Thyroid gland (tissue), 4 donors: ENCODE measurements around the gene NTRK2. TPM values are rescaled to one million over a fixed set of nuclear protein-coding genes. Genes with fewer than 3 reads are reported as not detected.

Experiments
- DNase-seq, 2 donors: peaks; one replicate each; pipeline ENCODE4 v3.0.0-alpha.2; 2019
- H3K27ac ChIP-seq, 3 donors: fragments of 200-600 bp; sonication (generic); 1 replicate in 2 of 3; 2 replicates in 1 of 3; pipeline ENCODE4 v1.5.1; 2016 to 2019; ENCODE audit warnings: mild to moderate bottlenecking in 1 of 3, moderate library complexity in 1 of 3
- H3K27me3 ChIP-seq: fragments of 200-600 bp; sonication (generic); one replicate; pipeline ENCODE4 v1.5.1; 2019
- H3K36me3 ChIP-seq, 2 donors: fragments of 200-600 bp; sonication (generic); one replicate each; pipeline ENCODE4 v1.5.1; 2016 to 2019
- H3K4me1 ChIP-seq, 2 donors: fragments of 200-600 bp; sonication (generic); one replicate each; pipeline ENCODE4 v1.5.1; 2017 to 2019
- H3K4me3 ChIP-seq, 3 donors: fragments of 200-600 bp; sonication (generic); replicated peaks in 1 of 3; 1 replicate in 2 of 3; 2 replicates in 1 of 3; pipeline ENCODE4 v1.5.1; 2016; ENCODE audit warnings: mild to moderate bottlenecking in 1 of 3
- H3K9me3 ChIP-seq: fragments of 200-600 bp; sonication (generic); one replicate; pipeline ENCODE4 v1.5.1; 2017
- CTCF ChIP-seq, 6 experiments: fragments of 200-600 bp in 3 of 6; fragments of 450-650 bp in 3 of 6; sonication (generic) in 3 of 6; IDR thresholded peaks; one replicate each; pipeline ENCODE4 v1.5.1; 2016 to 2019; ENCODE audit warnings: antibody characterized with exemption in 6 of 6, mild to moderate bottlenecking in 2 of 6, inconsistent platforms in 1 of 6, moderate library complexity in 1 of 6
- POLR2A ChIP-seq, 2 donors: fragments of 450-650 bp; IDR thresholded peaks; one replicate each; pipeline ENCODE4 v1.6.1; 2017; ENCODE audit warnings: antibody characterized with exemption in 2 of 2, mild to moderate bottlenecking in 2 of 2, moderate library complexity in 1 of 2
- WGBS, 2 donors: methylation state at CpG; one replicate each; pipeline ENCODE4 v1.1.5; 2017; 5-methylcytosine and 5-hydroxymethylcytosine counted together
- intact Hi-C: fragments of 100-400 bp; cut with DNase I; formaldehyde crosslinking; loops from one replicate; pipeline ENCODE4 v1.15.1; 2023
- total RNA-seq, 4 donors: library from RNA; depleted of rRNA; stranded (reverse); fragments of >200 nt; gene quantifications; one replicate each; pipeline ENCODE4 v1.2.3, GENCODE V29; 2016

The NTRK2 gene
- total RNA-seq, 4 donors from 2014 or later = 92.0 to 186 (median 142) TPM

GRCh38 chr9:84866396-84867175, 197.1 kb downstream of the NTRK2 start:
- DNase-seq = no peak
- Histone ChIP-seq H3K4me3 (no peak overlapping the region), H3K27ac (no peak overlapping the region), H3K27me3 (no peaks in the 10 kb centered on the region), H3K9me3 (no peaks in the 10 kb centered on the region), H3K36me3 (no peaks in the 10 kb centered on the region), H3K4me1 (peaks cover 12 to 17% of the 10 kb centered on the region in 2 donors)
- intact Hi-C loops = no loop called here
- TF ChIP-seq CTCF (IDR thresholded peaks at IDR 0.05) = no peak
- no peak for TF ChIP-seq POLR2A (IDR thresholded peaks at IDR 0.05)
- WGBS, 2 donors = 81 to 82% methylated on average over 5 of the region's 5 CpGs

GRCh38 chr9:84867186-84867585, 197.7 kb downstream of the NTRK2 start:
- Histone ChIP-seq H3K27ac (no peak overlapping the region), H3K27me3 (no peaks in the 10 kb centered on the region), H3K4me3 (no peak overlapping the region), H3K9me3 (no peaks in the 10 kb centered on the region), H3K4me1 (peaks cover 6 to 11% of the 10 kb centered on the region in 2 donors), H3K36me3 (no peaks in the 10 kb centered on the region)
- DNase-seq = no peak
- WGBS, 2 donors = 89% methylated on average over 3 of the region's 3 CpGs
- TF ChIP-seq POLR2A (IDR thresholded peaks at IDR 0.05) (no peak), CTCF (IDR thresholded peaks at IDR 0.05) (no peak)
- intact Hi-C loops = no loop called here

GRCh38 chr9:84869091-84869490, 199.6 kb downstream of the NTRK2 start:
- Histone ChIP-seq H3K4me3 (no peak overlapping the region), H3K27ac (no peak overlapping the region), H3K27me3 (no peaks in the 10 kb centered on the region), H3K9me3 (no peaks in the 10 kb centered on the region), H3K4me1 (no peaks in the 10 kb centered on the region), H3K36me3 (no peaks in the 10 kb centered on the region)
- intact Hi-C loops = no loop called here
- TF ChIP-seq CTCF (IDR thresholded peaks at IDR 0.05) = no peak
- no peak for TF ChIP-seq POLR2A (IDR thresholded peaks at IDR 0.05)
- WGBS, 2 donors = 91 to 94% methylated on average over 2 of the region's 2 CpGs
- DNase-seq = no peak

- 89 to 94% methylated on average over 4 of the region's 4 CpGs for WGBS, 2 donors
- intact Hi-C loops = no loop called here
- no peak overlapping the region for H3K4me3 ChIP-seq
Observed at GRCh38 chr9:84871983-84872382, 202.5 kb downstream of the NTRK2 start.

More at GRCh38 chr9:84871983-84872382, 202.5 kb downstream of the NTRK2 start:
- Histone ChIP-seq H3K4me1 (no peaks in the 10 kb centered on the region), H3K27ac (no peak overlapping the region), H3K27me3 (no peaks in the 10 kb centered on the region), H3K9me3 (no peaks in the 10 kb centered on the region), H3K36me3 (no peaks in the 10 kb centered on the region)
- no peak for DNase-seq
- TF ChIP-seq CTCF (IDR thresholded peaks at IDR 0.05) (no peak), POLR2A (IDR thresholded peaks at IDR 0.05) (no peak)
